ENCODE data around the gene DCHS2. TPM values are rescaled to one million over a fixed set of nuclear protein-coding genes. Genes with fewer than 3 reads are reported as not detected.

Gene DCHS2
- total RNA-seq, 4 donors from 2014 or later = 0.26 to 0.93 (median 0.58) TPM

GRCh38 chr4:154313004-154313585 is 178.5 kb downstream of the DCHS2 start:
- whole genome bisulfite sequencing = 79% methylated on average over 5 of the region's 5 CpGs
- no peaks in the 10 kb centered on the region for H3K27me3 ChIP-seq
- no peak overlapping the region for H3K4me3 ChIP-seq
- no peak overlapping the region for H3K27ac ChIP-seq
- no peaks in the 10 kb centered on the region for H3K36me3 ChIP-seq
- no peak for DNase-seq (ENCODE audit: low spot score in 2 of 2)
- TF ChIP-seq POLR2A (IDR thresholded peaks at IDR 0.05) = no peak
- no peak for TF ChIP-seq POLR2AphosphoS5 (IDR thresholded peaks at IDR 0.05)
- TF ChIP-seq CTCF (IDR thresholded peaks at IDR 0.05) = no peak
- TF ChIP-seq EP300 (IDR thresholded peaks at IDR 0.05) = no peak
- no peaks in the 10 kb centered on the region for H3K4me1 ChIP-seq
- H3K9me3 ChIP-seq = no peaks in the 10 kb centered on the region

GRCh38 chr4:154312246-154312645 is 179.4 kb downstream of the DCHS2 start:
- H3K4me1 ChIP-seq = no peaks in the 10 kb centered on the region
- no peaks in the 10 kb centered on the region for H3K36me3 ChIP-seq
- no peaks in the 10 kb centered on the region for H3K9me3 ChIP-seq
- no peaks in the 10 kb centered on the region for H3K27me3 ChIP-seq
- H3K4me3 ChIP-seq = no peak overlapping the region
- no peak for DNase-seq (ENCODE audit: low spot score in 2 of 2)
- H3K27ac ChIP-seq = no peak overlapping the region
- 89% methylated on average over 7 of the region's 7 CpGs for WGBS
- TF ChIP-seq EP300 (IDR thresholded peaks at IDR 0.05) (no peak), POLR2AphosphoS5 (IDR thresholded peaks at IDR 0.05) (no peak), POLR2A (IDR thresholded peaks at IDR 0.05) (no peak), CTCF (IDR thresholded peaks at IDR 0.05) (no peak)

- TF ChIP-seq CTCF (IDR thresholded peaks at IDR 0.05) (no peak), POLR2AphosphoS5 (IDR thresholded peaks at IDR 0.05) (no peak), POLR2A (IDR thresholded peaks at IDR 0.05) (no peak), EP300 (IDR thresholded peaks at IDR 0.05) (no peak)
- no peaks in the 10 kb centered on the region for H3K4me1 ChIP-seq
- no peaks in the 10 kb centered on the region for H3K27me3 ChIP-seq
- DNase-seq (ENCODE audit: low spot score in 2 of 2) = no peak
- H3K9me3 ChIP-seq = no peaks in the 10 kb centered on the region
- H3K4me3 ChIP-seq = no peak overlapping the region
- H3K27ac ChIP-seq = no peak overlapping the region
- no peaks in the 10 kb centered on the region for H3K36me3 ChIP-seq
These were observed 181.0 kb downstream of the DCHS2 start for GRCh38 chr4:154310578-154310977.

- H3K4me1 ChIP-seq = no peaks in the 10 kb centered on the region
- no peaks in the 10 kb centered on the region for H3K9me3 ChIP-seq
- no peaks in the 10 kb centered on the region for H3K36me3 ChIP-seq
- no peak overlapping the region for H3K27ac ChIP-seq
- no peaks in the 10 kb centered on the region for H3K27me3 ChIP-seq
- TF ChIP-seq POLR2A (IDR thresholded peaks at IDR 0.05) (no peak), CTCF (IDR thresholded peaks at IDR 0.05) (no peak), POLR2AphosphoS5 (IDR thresholded peaks at IDR 0.05) (no peak), EP300 (IDR thresholded peaks at IDR 0.05) (no peak)
- no peak overlapping the region for H3K4me3 ChIP-seq
- no peak for DNase-seq (ENCODE audit: low spot score in 2 of 2)
- 87% methylated on average over 1 of the region's 1 CpG for WGBS
These were observed 183.4 kb downstream of the DCHS2 start for GRCh38 chr4:154308207-154308606.

- DNase-seq (ENCODE audit: low spot score in 2 of 2) = no peak
- no peaks in the 10 kb centered on the region for H3K27me3 ChIP-seq
- no peaks in the 10 kb centered on the region for H3K9me3 ChIP-seq
- TF ChIP-seq POLR2A (IDR thresholded peaks at IDR 0.05) = no peak
- TF ChIP-seq CTCF (IDR thresholded peaks at IDR 0.05) = no peak
- TF ChIP-seq POLR2AphosphoS5 (IDR thresholded peaks at IDR 0.05) = no peak
- TF ChIP-seq EP300 (IDR thresholded peaks at IDR 0.05) = no peak
- no peak overlapping the region for H3K4me3 ChIP-seq
- no peak overlapping the region for H3K27ac ChIP-seq
- 92% methylated on average over 3 of the region's 3 CpGs for WGBS
- H3K36me3 ChIP-seq = no peaks in the 10 kb centered on the region
- H3K4me1 ChIP-seq = no peaks in the 10 kb centered on the region
These were observed 184.1 kb downstream of the DCHS2 start for GRCh38 chr4:154307451-154307850.

Data from suprapubic skin (tissue), 4 donors.